Chondrocyte (in vitro differentiated cells): Measurements from ENCODE around the gene IGFBP2. TPM values are rescaled to one million over a fixed set of nuclear protein-coding genes. Genes with fewer than 3 reads are reported as not detected.

Experiments
- DNase-seq: peaks from one replicate; pipeline ENCODE4 v3.0.0; 2021; ENCODE audit warnings: mixed read lengths, low spot score
- H3K27ac Mint-ChIP-seq: one replicate; pipeline ENCODE4 v1.8.0; 2021; ENCODE audit warnings: mild to moderate bottlenecking, moderate library complexity, mixed read lengths; ENCODE audit not compliant: unreplicated experiment
- H3K27me3 Mint-ChIP-seq: 2 replicates; pipeline ENCODE4 v1.8.0; 2021; ENCODE audit warnings: low read depth, mixed read lengths
- H3K36me3 Mint-ChIP-seq: 2 replicates; pipeline ENCODE4 v1.8.0; 2021; ENCODE audit warnings: low read depth, mixed read lengths
- H3K4me1 Mint-ChIP-seq: 2 replicates; pipeline ENCODE4 v1.8.0; 2021; ENCODE audit warnings: low read depth, mild to moderate bottlenecking, mixed read lengths
- H3K4me3 Mint-ChIP-seq: one replicate; pipeline ENCODE4 v1.8.0; 2021; ENCODE audit warnings: mild to moderate bottlenecking, moderate library complexity, mixed read lengths; ENCODE audit not compliant: unreplicated experiment
- H3K9me3 Mint-ChIP-seq: 2 replicates; pipeline ENCODE4 v1.8.0; 2021; ENCODE audit warnings: low read depth, mixed read lengths
- CTCF ChIP-seq: fragments of 200-600 bp; sonication (generic); IDR thresholded peaks from 2 replicates; pipeline ENCODE4 v1.5.0; 2021; ENCODE audit warnings: antibody characterized with exemption, mild to moderate bottlenecking, moderate library complexity
- total RNA-seq: library from RNA; stranded (reverse); gene quantifications from 3 replicates; pipeline ENCODE4 v1.2.1, GENCODE V29; 2021

IGFBP2 gene
- total RNA-seq, 1 donor from 2014 or later: 1,848 TPM

DNA sequence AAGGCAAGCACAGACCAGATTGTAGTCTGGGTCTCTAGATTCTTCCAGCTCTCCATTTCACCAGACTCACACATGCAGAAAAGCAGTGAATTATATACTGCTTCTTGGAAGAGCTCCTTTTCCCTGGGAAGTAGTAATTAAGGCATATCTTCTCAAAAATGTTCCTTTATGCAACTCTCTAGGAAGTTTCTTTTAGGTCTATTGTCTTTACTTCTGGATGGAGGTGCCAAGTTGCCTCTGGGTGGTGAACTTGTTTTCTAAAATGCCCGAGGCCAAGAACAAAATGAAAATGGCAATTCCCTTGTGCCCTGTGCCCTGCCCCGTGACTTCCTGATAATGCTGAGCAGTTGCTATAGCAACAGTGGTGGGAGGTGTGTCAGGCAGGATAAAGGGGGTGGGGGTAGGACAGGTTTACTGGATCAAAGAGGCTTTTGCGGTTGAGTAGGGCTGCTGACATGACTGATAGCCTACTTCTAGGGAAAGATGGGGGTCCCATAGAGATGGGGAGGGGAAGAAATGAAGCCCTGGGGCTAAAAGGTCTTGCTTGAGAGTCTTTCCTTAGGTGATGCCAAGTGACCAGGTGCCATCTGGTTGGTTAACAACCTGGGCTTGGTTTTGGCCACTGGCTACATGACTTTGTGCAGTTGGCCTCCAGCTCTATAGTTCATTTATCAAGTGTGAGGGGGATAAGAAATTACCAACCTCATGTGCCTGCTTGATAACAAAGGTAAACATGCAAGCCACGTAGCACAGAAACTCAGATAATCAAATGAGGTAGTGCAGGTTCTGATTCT is 11.8 kb downstream of the IGFBP2 start:
- no peaks in the 10 kb centered on the region for H3K9me3 Mint-ChIP-seq
- H3K4me1 Mint-ChIP-seq: peaks cover 80% of the 10 kb centered on the region
- peaks cover 30% of the 10 kb centered on the region for H3K36me3 Mint-ChIP-seq
- H3K4me3 Mint-ChIP-seq: no peak overlapping the region
- H3K27me3 Mint-ChIP-seq: no peaks in the 10 kb centered on the region
- no peak for DNase-seq
- peak overlapping the region; percentile 94 for H3K27ac Mint-ChIP-seq
- no peak for TF ChIP-seq CTCF

DNA sequence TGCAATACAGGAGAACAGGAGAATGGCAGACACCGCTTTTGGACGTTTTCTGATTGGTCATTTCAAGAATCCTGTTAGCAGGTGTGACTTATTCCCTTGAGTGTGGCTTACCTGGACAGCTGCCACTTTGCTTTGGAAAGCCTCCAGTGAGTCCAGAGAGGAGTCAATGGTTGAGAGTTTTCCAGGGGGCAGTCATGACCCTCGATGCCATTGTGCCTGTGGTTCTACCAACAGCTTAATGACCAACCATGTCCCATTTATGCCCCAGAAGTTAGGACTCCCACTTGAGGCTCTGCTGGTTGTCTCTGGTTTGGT is 12.4 kb downstream of the IGFBP2 start:
- H3K27me3 Mint-ChIP-seq: no peaks in the 10 kb centered on the region
- no peak for DNase-seq
- no peak for TF ChIP-seq CTCF
- peak overlapping the region; percentile 80 for H3K27ac Mint-ChIP-seq
- H3K4me1 Mint-ChIP-seq: peaks cover 80% of the 10 kb centered on the region
- peaks cover 28% of the 10 kb centered on the region for H3K36me3 Mint-ChIP-seq
- no peak overlapping the region for H3K4me3 Mint-ChIP-seq
- no peaks in the 10 kb centered on the region for H3K9me3 Mint-ChIP-seq

DNA sequence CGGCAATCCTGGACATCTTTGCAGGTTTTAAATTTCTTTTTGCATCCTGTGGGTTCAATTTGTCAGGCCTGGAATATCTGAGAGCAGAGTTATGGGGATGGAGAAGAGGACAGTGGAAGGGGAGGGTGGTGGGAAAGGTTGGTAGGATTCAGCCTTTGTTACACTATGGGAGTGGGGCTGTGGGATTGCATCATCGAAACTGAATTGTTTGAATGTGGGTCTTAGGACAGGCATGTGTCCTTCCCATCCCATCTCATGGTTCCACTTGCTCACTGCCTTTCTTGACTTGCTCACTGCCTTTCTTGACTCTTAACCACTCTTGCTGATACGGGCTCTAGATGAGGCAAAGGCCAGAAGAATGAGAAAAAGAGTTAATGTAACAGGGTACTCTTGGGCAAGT is 12.9 kb downstream of the IGFBP2 start:
- TF ChIP-seq CTCF: no peak
- Mint-ChIP-seq H3K36me3 (peaks cover 28% of the 10 kb centered on the region), H3K27me3 (no peaks in the 10 kb centered on the region), H3K27ac (peak overlapping the region; percentile 80), H3K4me1 (peaks cover 83% of the 10 kb centered on the region), H3K9me3 (no peaks in the 10 kb centered on the region), H3K4me3 (no peak overlapping the region)
- no peak for DNase-seq

- Mint-ChIP-seq H3K4me1 (peaks cover 94% of the 10 kb centered on the region), H3K27ac (peak overlapping the region; percentile 83), H3K4me3 (no peak overlapping the region), H3K27me3 (no peaks in the 10 kb centered on the region), H3K36me3 (peaks cover 24% of the 10 kb centered on the region), H3K9me3 (no peaks in the 10 kb centered on the region)
- TF ChIP-seq CTCF: no peak
- peak; percentile 19 for DNase-seq
These were observed 14.9 kb downstream of the IGFBP2 start for GRCh38 chr2:216648105-216648504.

DNA sequence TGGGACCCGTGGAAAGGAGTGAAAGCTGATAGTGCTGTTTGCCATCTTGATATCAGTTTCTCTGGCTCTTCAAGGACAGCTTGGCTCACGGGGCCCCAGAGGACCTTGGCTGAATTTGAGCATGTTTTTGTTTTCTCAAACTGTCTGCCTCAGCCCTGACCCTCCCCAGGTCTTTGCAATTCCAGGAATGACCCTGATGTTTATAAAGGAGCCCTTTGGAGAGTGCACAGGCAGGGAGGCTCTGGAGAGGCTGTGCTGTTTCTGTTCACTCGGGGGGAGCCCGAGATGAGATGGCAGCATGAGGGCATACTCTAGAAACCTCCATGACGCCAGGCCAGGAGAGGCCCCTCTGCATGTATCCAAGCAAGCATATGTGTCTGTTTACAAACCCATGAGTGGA is 16.4 kb downstream of the IGFBP2 start:
- Mint-ChIP-seq H3K36me3 (peaks cover 21% of the 10 kb centered on the region), H3K27me3 (no peaks in the 10 kb centered on the region), H3K4me1 (peaks cover 94% of the 10 kb centered on the region), H3K4me3 (no peak overlapping the region), H3K9me3 (no peaks in the 10 kb centered on the region), H3K27ac (peak overlapping the region; percentile 83)
- DNase-seq: peak; percentile 70
- no peak for TF ChIP-seq CTCF
